ENCODE data around the gene POLR3E.

DNA sequence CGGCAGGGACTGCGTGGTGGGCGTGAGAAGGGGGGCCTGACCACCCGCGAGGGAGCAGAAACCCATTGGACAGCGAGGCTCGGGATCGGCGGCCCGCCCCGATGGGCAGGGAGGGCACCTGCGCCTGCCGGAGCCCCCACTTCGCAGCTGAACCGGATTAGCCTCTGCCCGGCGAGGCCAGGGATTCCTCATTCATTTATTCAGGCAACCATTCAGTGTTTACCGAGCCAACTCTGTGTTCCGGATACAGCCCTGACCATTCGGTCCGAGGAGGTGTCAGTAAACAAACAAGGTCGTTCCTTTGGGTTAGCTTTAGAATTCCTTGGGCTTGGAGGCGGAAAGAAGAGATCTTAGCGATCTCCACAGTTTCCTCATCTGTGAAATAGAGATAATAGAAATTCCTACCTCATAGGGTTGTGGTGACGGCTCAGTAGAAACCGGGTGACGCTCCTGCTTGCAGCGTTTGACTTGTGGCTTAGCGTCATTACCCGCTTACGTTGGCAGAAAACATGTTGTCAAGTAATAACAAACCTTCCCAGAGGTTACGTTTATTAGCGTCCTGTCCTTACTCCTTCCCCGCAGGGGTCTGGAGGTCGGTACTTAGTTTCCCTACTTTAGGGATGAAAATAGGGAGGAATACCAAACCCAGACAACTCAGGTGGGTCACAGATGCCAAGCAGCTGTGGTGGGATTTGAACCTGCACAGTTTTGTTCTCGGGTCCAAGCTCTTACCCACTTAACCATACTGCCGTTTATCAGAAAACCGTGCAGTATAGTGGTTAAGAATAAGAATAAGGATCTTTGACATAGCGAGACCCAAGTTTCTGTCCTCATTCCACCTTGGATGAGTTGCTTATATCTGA lies 893 bp downstream of the POLR3E start:
- TF ChIP-seq PPARA (CRISPR knock-in tag; IDR thresholded peaks at IDR 0.05; ENCODE audit: borderline replicate concordance) (no peak), ARNTL (CRISPR knock-in tag; IDR thresholded peaks at IDR 0.05; ENCODE audit: borderline replicate concordance, low read depth) (no peak), RARB (CRISPR knock-in tag; IDR thresholded peaks at IDR 0.05) (no peak), ZFP30 (CRISPR knock-in tag; IDR thresholded peaks at IDR 0.05) (no peak), ZNF70 (CRISPR knock-in tag; IDR thresholded peaks at IDR 0.05) (no peak), ZFP3 (CRISPR knock-in tag; IDR thresholded peaks at IDR 0.05) (peak; percentile 15; the same call in 1 of the 2 replicates), ISL1 (CRISPR knock-in tag; IDR thresholded peaks at IDR 0.05) (no peak), BACH2 (CRISPR knock-in tag; IDR thresholded peaks at IDR 0.05; ENCODE audit: borderline replicate concordance) (no peak), ESRRG (CRISPR knock-in tag; IDR thresholded peaks at IDR 0.05) (0 out of 2 replicates have a peak, but pooled peaks have one; percentile 69), SNAI2 (CRISPR knock-in tag; IDR thresholded peaks at IDR 0.05) (0 out of 2 replicates have a peak, but pooled peaks have one; percentile 37), GLIS3 (CRISPR knock-in tag; IDR thresholded peaks at IDR 0.05) (peak; percentile 90; the same call in 1 of the 2 replicates)
- TF ChIP-seq, protein P1, sequence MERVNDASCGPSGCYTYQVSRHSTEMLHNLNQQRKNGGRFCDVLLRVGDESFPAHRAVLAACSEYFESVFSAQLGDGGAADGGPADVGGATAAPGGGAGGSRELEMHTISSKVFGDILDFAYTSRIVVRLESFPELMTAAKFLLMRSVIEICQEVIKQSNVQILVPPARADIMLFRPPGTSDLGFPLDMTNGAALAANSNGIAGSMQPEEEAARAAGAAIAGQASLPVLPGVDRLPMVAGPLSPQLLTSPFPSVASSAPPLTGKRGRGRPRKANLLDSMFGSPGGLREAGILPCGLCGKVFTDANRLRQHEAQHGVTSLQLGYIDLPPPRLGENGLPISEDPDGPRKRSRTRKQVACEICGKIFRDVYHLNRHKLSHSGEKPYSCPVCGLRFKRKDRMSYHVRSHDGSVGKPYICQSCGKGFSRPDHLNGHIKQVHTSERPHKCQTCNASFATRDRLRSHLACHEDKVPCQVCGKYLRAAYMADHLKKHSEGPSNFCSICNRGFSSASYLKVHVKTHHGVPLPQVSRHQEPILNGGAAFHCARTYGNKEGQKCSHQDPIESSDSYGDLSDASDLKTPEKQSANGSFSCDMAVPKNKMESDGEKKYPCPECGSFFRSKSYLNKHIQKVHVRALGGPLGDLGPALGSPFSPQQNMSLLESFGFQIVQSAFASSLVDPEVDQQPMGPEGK (CRISPR knock-in tag; IDR thresholded peaks at IDR 0.05; ENCODE audit: borderline replicate concordance) = peak; percentile 86
- TF ChIP-seq, protein P2, sequence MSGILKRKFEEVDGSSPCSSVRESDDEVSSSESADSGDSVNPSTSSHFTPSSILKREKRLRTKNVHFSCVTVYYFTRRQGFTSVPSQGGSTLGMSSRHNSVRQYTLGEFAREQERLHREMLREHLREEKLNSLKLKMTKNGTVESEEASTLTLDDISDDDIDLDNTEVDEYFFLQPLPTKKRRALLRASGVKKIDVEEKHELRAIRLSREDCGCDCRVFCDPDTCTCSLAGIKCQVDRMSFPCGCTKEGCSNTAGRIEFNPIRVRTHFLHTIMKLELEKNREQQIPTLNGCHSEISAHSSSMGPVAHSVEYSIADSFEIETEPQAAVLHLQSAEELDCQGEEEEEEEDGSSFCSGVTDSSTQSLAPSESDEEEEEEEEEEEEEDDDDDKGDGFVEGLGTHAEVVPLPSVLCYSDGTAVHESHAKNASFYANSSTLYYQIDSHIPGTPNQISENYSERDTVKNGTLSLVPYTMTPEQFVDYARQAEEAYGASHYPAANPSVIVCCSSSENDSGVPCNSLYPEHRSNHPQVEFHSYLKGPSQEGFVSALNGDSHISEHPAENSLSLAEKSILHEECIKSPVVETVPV (CRISPR knock-in tag; IDR thresholded peaks at IDR 0.05) = 0 out of 2 replicates have a peak, but pooled peaks have one; percentile 65
